NCI-H524 (cell line): ENCODE measurements around the gene AGAP1.

Experiments used
- DNase-seq, 2 experiments: peaks; one replicate each; lab custom pipeline; 2025; lab: John Stamatoyannopoulos, UW

Gene AGAP1

GRCh38 chr2:235533198-235533597 is 39.4 kb downstream of the AGAP1 start:
- DNase-seq: no peak

- peak; percentile 92 to 93 for DNase-seq
Measured at GRCh38 chr2:235533616-235534385, 40.0 kb downstream of the AGAP1 start.

GRCh38 chr2:235534678-235535422 is 41.0 kb downstream of the AGAP1 start:
- peak in 1 of 2 experiments; percentile 38 for DNase-seq

- peak in 1 of 2 experiments; percentile 22 for DNase-seq
Measured at GRCh38 chr2:235535423-235536130, 41.7 kb downstream of the AGAP1 start.

- peak in 1 of 2 experiments; percentile 22 for DNase-seq
Measured at GRCh38 chr2:235536711-235537110, 42.9 kb downstream of the AGAP1 start.

- DNase-seq: no peak
Measured at GRCh38 chr2:235537186-235537585, 43.3 kb downstream of the AGAP1 start.

- DNase-seq: no peak
Measured at GRCh38 chr2:235537587-235537986, 43.7 kb downstream of the AGAP1 start.

GRCh38 chr2:235538144-235538639 is 44.3 kb downstream of the AGAP1 start:
- DNase-seq: peak in 1 of 2 experiments; percentile 22

GRCh38 chr2:235538981-235539380 is 45.1 kb downstream of the AGAP1 start:
- DNase-seq: peak in 1 of 2 experiments; percentile 27

- no peak for DNase-seq
Measured at GRCh38 chr2:235539773-235540172, 45.9 kb downstream of the AGAP1 start.

- DNase-seq: peak; percentile 86 to 95
Measured at GRCh38 chr2:235541016-235541415, 47.2 kb downstream of the AGAP1 start.

GRCh38 chr2:235541838-235542549 is 48.2 kb downstream of the AGAP1 start:
- no peak for DNase-seq

GRCh38 chr2:235542733-235543127 is 48.9 kb downstream of the AGAP1 start:
- DNase-seq: no peak

- DNase-seq: no peak
Measured at GRCh38 chr2:235543128-235543750, 49.4 kb downstream of the AGAP1 start.

GRCh38 chr2:235543851-235544688 is 50.2 kb downstream of the AGAP1 start:
- no peak for DNase-seq

- DNase-seq: no peak
Measured at GRCh38 chr2:235544689-235544969, 50.8 kb downstream of the AGAP1 start.

GRCh38 chr2:235545339-235546150 is 51.7 kb downstream of the AGAP1 start:
- DNase-seq: peak; percentile 67 to 83

- no peak for DNase-seq
Measured at GRCh38 chr2:235546151-235546435, 52.2 kb downstream of the AGAP1 start.

- DNase-seq: no peak
Measured at GRCh38 chr2:235546436-235546835, 52.6 kb downstream of the AGAP1 start.
